HG02970 (cell line): ENCODE results near the gene DLG1.

ENCODE experiments used
- ATAC-seq: cut with Tn5 transposase; IDR thresholded peaks from one replicate; pipeline ENCODE4 v1.9.1; 2021; ENCODE audit warnings: mild to moderate bottlenecking, moderate library complexity, moderate number of reproducible peaks; ENCODE audit not compliant: unreplicated experiment, low FRiP score

Gene DLG1

GRCh38 chr3:197023241-197023997 lies 275.0 kb downstream of the DLG1 start:
- no peak for ATAC-seq

- ATAC-seq, result no peak
Measured at GRCh38 chr3:197022405-197023231, 275.8 kb downstream of the DLG1 start.

GRCh38 chr3:197021729-197022404 lies 276.5 kb downstream of the DLG1 start:
- no peak for ATAC-seq

GRCh38 chr3:197021231-197021630 lies 277.2 kb downstream of the DLG1 start:
- no peak for ATAC-seq

GRCh38 chr3:197019535-197019934 lies 278.9 kb downstream of the DLG1 start:
- no peak for ATAC-seq

GRCh38 chr3:197019021-197019420 lies 279.4 kb downstream of the DLG1 start:
- no peak for ATAC-seq

GRCh38 chr3:197017003-197017402 lies 281.4 kb downstream of the DLG1 start:
- ATAC-seq, result no peak

GRCh38 chr3:197015790-197016736 lies 282.3 kb downstream of the DLG1 start:
- ATAC-seq, result no peak

- no peak for ATAC-seq
Measured at GRCh38 chr3:197014942-197015575, 283.4 kb downstream of the DLG1 start.

- no peak for ATAC-seq
Measured at GRCh38 chr3:197014024-197014423, 284.4 kb downstream of the DLG1 start.

- ATAC-seq, result no peak
Measured at GRCh38 chr3:197012540-197012883, 285.9 kb downstream of the DLG1 start.

- ATAC-seq, result no peak
Measured at GRCh38 chr3:197011780-197012539, 286.5 kb downstream of the DLG1 start.

GRCh38 chr3:197010556-197011351 lies 287.7 kb downstream of the DLG1 start:
- no peak for ATAC-seq

GRCh38 chr3:197009532-197010019 lies 288.8 kb downstream of the DLG1 start:
- ATAC-seq, result no peak

GRCh38 chr3:197008436-197009209 lies 289.8 kb downstream of the DLG1 start:
- no peak for ATAC-seq

GRCh38 chr3:197007953-197008352 lies 290.5 kb downstream of the DLG1 start:
- ATAC-seq, result no peak

GRCh38 chr3:197007296-197007940 lies 291.0 kb downstream of the DLG1 start:
- ATAC-seq, result no peak
